Stimulated activated CD8-positive, alpha-beta memory T cell treated with anti-CD3 and anti-CD28 coated beads, Interleukin-4, amount 100 ng/mL, for 4 hours (primary cell): ENCODE results near the gene KLK8.

Source experiments
- DNase-seq, 2 donors: peaks; one replicate each; pipeline ENCODE4 v3.0.0-alpha.2; 2020; ENCODE audit warnings: low read depth in 2 of 2, low spot score in 1 of 2

KLK8 gene

GRCh38 chr19:51018745-51019543, 17.5 kb upstream of the KLK8 start:
- DNase-seq = no peak

DNA sequence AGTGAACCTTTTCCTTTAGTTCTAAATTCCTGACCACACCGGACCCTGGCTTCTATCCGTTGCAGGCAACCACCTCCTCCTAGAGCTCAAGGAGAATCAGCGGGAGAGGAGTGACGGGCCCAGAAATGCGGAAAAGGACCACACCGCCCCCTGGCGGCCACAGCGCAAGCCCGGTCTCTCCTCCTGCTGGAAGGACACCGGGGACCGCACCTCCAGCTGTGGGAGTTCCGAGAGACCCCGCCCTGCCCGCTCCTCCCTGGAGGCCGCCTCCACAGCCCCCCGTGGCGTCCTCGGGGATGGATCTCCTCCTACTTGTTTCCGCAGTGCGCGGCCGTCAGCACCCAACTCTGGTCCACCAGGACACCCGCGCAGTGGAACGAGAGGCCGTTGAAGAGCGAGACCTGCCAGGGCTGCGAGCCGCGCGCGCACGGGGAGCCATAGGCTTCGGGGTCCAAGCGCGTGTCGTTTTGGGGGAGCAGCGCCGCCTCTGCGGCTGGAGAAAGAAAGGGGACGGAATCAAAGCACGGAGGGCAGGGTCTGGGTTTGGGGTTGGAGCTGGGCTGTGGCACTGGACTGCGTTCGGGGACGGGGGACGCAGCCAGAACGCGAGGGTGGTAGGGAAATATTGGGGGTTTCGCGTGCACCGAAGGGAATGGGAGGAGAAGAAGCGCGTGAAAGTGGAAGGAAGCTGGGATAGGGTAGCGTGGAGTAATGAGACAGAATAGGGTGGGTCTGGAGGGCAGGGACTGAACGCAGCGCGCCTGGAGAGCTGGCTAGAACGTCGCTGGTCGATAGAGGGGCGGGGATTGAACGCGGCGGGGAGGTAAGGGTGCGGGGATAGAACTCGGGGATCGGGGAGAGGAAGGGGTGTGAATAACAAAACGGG, 15.6 kb upstream of the KLK8 start:
- peak in 1 of 2 donors; percentile 24 for DNase-seq

DNA sequence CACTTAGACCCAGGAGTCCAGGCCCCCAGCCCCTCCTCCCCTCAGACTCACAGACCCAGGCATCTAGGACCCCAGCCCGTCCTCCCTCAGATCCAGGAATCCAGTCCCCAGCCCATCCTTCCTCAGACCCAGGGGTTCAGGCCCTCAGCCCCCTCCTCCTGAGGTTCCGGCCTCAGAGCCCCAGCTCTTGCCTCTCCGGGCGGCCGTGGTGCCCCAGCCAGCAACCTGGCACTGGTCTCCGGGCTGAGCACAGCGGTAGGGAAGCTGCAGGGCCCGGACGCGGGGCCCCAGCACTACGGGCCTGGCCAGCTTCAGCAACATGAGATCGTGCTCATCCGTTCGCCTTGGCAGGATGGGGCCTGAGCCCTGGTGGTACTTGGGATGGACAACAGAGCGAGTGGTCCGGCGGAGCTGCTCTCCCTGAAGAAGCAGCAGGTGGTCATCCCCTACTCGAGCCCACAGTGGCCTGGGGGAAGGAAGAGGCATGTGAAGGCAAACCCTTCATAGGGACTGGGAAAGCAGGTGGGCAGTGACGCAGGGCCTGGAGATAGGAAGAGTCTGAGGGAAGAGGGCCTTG, 14.4 kb upstream of the KLK8 start:
- DNase-seq = no peak

- DNase-seq = no peak
Measured at GRCh38 chr19:51014242-51014641, 12.8 kb upstream of the KLK8 start.

- no peak for DNase-seq
Measured at GRCh38 chr19:51012661-51013190, 11.3 kb upstream of the KLK8 start.

DNA sequence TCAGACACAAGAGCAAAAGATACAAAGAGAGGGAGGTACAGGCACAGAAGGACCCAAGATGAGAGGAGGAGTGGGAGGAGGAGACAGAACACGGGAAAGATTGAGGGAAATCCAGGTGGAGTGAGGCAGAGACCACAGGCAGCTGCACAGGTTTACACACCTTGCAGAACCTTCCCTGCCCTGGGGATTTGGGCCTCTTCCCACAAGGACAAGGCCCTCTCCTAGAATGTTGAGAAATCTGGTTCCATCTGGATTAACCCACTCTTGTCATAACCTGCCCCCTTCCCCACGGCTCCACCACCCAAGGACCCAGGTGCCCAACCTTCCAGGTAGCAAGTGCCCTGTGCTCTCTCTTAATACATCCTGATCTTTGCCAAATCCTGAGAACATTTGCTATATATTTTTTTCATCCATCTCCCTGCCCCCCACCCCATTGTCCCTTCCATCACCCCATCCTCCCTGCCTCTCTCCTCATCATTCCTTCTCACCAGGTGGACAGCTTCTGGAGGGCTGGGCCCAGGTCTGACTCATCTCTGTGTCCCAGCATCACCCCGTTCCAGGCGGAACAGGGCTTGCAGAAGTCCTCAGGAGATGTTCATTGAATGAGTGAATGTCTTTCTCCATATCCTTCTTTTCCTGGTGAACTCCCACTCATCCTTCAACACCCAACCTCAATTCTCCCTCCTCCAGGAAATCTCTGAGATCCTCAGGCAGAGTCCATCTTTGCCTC, 8.8 kb upstream of the KLK8 start:
- DNase-seq = no peak

DNA sequence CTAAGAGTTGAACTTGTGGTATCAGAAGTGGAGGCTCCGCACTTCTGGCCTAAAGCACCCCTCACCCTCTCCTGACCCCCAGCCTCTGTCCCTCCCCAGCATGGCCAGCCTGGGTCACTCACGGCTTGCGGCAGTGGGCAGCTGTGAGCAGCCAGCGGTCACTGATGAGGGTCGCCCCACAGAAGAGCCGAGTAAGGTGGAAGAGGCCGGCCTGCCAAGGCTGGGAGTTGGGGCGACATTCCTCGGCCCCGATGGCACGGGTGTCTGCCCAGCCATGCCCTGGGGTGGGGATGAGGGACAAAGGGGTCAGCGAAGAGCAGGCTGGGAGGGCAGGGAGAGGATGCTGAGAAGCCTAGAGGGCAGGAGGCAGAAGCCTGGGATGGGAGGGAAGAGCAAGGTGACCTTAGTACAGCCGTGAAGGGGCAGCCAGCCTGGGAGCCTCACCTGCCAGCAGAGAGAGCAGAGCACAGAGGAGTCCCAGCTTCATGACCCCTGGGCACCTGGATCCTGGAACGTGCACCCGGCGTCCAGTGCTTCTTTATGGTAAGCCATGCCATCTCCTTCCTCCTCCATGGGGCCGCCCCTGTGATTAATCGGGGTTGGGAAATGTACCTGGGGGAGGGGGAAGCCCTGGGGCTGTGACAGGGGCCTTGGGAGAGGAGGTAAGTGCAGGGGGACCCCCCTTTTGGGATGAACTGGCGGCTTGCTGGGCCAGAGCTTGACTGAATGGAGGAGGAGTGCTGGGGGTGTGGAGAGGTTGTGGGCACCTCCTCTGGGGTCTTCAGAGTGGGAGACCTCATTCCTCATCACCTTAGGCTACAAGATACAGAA, 7.9 kb upstream of the KLK8 start:
- no peak for DNase-seq

GRCh38 chr19:51007488-51007887, 6.1 kb upstream of the KLK8 start:
- DNase-seq = no peak

DNA sequence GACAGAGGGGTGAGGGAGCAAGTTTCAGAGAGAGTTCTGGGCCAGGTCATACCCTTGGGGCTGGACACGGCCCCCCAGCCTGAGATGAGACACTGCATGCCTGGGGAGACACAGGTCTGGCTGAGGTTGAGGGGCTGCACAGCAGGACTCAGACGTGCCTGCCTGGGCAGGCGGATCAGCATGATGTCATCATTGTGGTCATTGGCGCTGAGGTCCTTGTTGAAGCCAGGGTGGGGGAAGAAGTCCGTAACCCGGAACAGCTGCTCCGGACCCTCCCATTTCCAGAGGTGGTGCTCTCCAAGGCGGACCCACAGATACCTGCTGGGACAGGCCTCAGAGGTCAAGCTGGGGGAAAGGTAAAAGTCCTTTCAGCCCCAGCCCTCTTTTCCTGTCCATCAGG, 5.0 kb upstream of the KLK8 start:
- no peak for DNase-seq

- no peak for DNase-seq
Measured at GRCh38 chr19:51005248-51005647, 3.8 kb upstream of the KLK8 start.

GRCh38 chr19:51003316-51003715, 1.9 kb upstream of the KLK8 start:
- DNase-seq = no peak

GRCh38 chr19:51002542-51003311, 1.3 kb upstream of the KLK8 start:
- no peak for DNase-seq

GRCh38 chr19:51002089-51002532, 707 bp upstream of the KLK8 start:
- no peak for DNase-seq

DNA sequence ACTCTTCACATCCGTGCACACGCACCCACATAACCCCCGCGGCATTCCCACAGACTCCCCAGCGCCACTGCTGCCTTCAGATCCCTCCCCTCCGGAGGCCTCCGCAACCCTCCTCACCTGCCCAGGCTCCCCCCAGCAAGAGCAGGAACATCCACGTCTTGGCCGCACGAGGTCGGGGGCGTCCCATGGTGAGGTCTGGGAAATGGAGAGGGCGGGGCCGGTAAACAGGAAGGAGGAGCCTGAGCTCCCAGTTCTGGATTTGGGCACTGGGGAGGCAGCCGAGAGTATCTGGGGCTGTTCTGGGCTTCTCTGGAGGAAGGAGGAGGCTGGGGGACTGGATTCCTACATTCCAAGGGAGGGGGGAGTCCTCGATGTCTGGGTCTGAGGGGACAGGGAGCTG, 423 bp downstream of the KLK8 start:
- DNase-seq = no peak

DNA sequence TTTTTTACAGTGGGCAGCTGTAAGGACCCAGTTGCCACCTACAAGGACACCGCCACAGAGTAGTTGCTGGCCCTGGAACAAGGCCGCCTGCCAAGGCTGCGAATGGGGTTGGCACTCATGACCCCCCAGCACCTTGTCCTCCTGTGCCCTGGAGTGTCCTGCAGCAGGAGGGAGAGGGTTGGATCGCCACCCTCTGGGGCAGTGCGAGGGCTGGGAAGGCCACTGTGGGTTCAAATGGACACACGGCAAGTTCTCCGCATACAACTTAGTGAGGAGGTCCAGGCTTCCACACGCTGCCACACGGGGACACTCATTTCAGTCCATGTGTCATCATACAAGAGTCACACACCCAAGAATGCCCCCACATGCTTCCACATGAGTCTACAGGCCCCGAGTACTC, 978 bp downstream of the KLK8 start:
- DNase-seq = no peak

DNA sequence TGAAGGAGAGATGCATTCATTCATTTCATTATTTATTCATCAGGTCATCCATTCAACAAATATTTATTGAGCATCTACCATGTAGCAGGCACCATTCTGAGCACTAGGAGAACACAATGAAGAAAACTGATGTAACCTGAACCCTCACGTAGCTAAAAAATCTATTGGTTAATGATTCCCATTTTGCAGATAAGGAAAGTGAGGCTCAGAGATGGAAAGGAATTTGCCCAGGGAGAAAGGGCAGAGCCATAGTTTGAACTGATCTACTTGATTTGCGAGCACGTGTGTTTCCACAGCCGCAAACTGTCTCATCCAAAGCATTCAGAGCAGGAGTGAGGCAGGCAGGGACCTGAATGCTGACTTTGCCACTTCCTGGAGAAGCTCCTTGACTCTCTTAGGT, 2.7 kb downstream of the KLK8 start:
- DNase-seq = no peak

- DNase-seq = no peak
Measured at GRCh38 chr19:50998061-50998460, 3.3 kb downstream of the KLK8 start.

DNA sequence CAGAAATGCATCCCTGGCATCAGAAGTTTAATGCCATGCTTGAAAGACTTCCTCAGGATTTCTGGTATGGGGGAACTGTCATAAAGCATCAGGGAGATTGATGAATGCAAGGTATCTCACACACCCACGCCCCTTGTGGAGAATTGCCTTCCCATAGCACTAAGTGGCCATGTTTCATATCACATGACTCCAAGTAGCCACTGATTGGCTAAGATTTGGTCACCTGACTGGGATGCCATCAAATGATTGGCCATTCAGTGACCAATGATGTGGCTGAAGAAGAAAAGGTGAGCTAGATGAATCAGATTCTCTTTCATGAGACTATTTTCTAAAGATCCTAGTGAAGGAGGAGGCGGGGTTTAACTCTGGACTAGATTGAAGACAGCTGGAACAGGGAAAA, 7.3 kb downstream of the KLK8 start:
- no peak for DNase-seq

DNA sequence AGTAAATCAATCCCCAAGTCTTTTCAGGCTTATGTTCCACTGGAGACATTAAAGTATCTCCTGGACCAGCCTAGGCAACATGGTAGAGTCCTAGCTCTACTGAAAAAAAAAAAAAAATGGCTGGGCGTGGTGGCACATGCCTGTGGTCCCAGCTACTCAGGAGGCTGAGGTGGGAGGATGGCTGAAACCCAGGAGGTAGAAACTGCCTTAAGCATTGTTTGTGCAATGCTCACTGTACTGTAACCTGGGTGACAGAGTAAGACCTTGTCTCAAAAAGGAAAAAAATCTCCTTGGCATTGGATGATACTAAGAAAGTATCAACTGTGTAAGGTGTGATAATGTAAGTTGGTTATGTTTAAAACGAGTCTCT, 8.8 kb downstream of the KLK8 start:
- DNase-seq = no peak
